Loucy (cell line): Measurements from ENCODE around the gene FDXR.

ENCODE experiments used
- EZH2phosphoT487 ChIP-seq: fragments of 200-600 bp; IDR thresholded peaks from 2 replicates; pipeline ENCODE4 v1.6.1; 2018; ENCODE audit warnings: antibody characterized with exemption, mild to moderate bottlenecking, moderate library complexity, borderline replicate concordance
- TF ChIP-seq, protein P1 (sequence below): fragments of 200-600 bp; sonication (generic); conservative IDR thresholded peaks from 2 replicates; pipeline ENCODE4 v1.5.1; 2014; ENCODE audit warnings: mild to moderate bottlenecking, antibody characterized with exemption, low read length

DNA sequence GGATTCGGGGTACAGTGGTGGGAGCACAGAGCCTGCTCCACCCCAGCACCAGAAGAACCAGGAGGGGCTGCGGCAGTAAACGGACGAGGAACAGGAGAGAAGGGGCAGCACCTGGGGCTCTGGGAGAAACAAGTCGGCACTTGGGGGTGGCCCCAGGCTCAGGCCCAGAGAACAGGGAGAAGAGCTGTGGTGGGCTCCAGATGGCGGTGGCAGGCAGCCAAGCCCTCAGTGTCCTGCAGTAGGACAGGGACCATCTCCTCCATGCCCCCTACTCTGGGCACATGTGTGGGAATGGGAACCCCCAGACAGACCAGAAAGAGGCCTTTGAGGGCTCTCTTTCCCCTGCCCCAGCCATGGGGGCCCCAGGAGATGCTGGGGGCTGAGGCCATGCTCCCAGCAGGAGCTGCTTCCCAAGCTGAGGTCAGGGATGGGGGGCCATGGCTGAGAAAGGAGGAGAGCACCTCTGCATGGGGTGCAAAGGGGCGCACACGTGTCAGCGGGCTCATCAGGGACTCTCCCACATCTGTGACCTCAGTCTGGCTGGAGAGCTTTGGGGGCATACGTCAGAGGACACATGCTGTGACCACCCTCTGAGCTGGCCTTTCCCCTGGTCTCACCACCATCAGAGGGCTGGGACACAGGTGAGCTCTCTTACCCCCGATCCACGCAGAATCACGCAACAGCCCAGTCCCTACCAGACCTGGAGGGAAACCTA is 43.5 kb upstream of the FDXR start:
- TF ChIP-seq, protein P1, sequence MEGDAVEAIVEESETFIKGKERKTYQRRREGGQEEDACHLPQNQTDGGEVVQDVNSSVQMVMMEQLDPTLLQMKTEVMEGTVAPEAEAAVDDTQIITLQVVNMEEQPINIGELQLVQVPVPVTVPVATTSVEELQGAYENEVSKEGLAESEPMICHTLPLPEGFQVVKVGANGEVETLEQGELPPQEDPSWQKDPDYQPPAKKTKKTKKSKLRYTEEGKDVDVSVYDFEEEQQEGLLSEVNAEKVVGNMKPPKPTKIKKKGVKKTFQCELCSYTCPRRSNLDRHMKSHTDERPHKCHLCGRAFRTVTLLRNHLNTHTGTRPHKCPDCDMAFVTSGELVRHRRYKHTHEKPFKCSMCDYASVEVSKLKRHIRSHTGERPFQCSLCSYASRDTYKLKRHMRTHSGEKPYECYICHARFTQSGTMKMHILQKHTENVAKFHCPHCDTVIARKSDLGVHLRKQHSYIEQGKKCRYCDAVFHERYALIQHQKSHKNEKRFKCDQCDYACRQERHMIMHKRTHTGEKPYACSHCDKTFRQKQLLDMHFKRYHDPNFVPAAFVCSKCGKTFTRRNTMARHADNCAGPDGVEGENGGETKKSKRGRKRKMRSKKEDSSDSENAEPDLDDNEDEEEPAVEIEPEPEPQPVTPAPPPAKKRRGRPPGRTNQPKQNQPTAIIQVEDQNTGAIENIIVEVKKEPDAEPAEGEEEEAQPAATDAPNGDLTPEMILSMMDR: no peak
- TF ChIP-seq EZH2phosphoT487: no peak
